ENCODE measurements around the gene LUC7L. TPM values are rescaled to one million over a fixed set of nuclear protein-coding genes. Genes with fewer than 3 reads are reported as not detected.

Gene LUC7L
- total RNA-seq, 1 donor from 2014 or later: 109 TPM

DNA sequence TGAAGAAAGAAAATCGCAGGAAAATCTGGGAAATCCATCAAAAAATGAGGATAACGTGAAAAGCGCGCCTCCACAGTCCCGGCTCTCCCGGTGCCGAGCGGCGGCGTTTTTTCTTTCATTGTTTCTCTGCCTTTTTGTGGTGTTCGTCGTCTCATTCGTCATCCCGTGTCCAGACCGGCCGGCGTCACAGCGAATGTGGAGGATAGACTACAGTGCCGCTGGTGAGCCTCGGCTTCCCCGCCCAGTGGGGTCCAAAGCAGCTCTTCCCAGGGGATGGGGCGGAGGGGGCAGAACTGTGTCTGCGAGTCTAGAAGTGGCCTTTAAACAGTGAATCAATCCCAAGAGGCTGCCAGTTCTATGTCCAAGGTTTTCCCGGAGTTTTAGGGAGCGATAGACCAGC lies 25.2 kb upstream of the LUC7L start:
- Histone ChIP-seq H3K27me3 (ENCODE audit: control insufficient read depth, insufficient read depth, low read length) (no peaks in the 10 kb centered on the region), H3K36me3 (ENCODE audit: control insufficient read depth, insufficient read depth, low read length) (peaks cover 4% of the 10 kb centered on the region), H3K4me3 (ENCODE audit: low read depth, low read length) (no peak overlapping the region)
- DNase-seq (ENCODE audit: low read depth): no peak
- TF ChIP-seq, protein P1, sequence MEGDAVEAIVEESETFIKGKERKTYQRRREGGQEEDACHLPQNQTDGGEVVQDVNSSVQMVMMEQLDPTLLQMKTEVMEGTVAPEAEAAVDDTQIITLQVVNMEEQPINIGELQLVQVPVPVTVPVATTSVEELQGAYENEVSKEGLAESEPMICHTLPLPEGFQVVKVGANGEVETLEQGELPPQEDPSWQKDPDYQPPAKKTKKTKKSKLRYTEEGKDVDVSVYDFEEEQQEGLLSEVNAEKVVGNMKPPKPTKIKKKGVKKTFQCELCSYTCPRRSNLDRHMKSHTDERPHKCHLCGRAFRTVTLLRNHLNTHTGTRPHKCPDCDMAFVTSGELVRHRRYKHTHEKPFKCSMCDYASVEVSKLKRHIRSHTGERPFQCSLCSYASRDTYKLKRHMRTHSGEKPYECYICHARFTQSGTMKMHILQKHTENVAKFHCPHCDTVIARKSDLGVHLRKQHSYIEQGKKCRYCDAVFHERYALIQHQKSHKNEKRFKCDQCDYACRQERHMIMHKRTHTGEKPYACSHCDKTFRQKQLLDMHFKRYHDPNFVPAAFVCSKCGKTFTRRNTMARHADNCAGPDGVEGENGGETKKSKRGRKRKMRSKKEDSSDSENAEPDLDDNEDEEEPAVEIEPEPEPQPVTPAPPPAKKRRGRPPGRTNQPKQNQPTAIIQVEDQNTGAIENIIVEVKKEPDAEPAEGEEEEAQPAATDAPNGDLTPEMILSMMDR (IDR thresholded peaks at IDR 0.05; ENCODE audit: insufficient read depth, low read length, poor library complexity, severe bottlenecking): no peak

DNA sequence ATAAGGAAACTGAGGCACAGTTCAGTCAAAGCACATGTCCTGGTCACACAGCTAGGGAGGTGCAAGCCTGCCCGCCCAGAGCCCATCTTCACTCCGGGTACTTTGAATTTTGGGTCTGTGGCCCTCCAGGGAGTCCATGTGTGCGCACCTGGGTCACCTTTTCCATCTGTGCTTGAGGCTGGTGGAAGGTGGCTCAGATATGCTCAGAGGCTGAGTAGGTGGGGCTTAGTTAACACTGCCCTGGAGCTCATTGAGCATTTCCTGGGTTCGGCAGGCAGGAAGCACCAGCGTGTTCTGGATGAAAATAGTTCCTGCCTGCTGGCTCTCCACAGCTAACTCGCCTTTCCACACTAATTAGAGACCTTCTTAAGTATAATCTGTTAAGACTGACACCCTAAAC lies 24.6 kb upstream of the LUC7L start:
- TF ChIP-seq, protein P1 (IDR thresholded peaks at IDR 0.05; ENCODE audit: insufficient read depth, low read length, poor library complexity, severe bottlenecking): no peak
- Histone ChIP-seq H3K36me3 (ENCODE audit: control insufficient read depth, insufficient read depth, low read length) (peaks cover 4% of the 10 kb centered on the region), H3K4me3 (ENCODE audit: low read depth, low read length) (no peak overlapping the region), H3K27me3 (ENCODE audit: control insufficient read depth, insufficient read depth, low read length) (no peaks in the 10 kb centered on the region)
- no peak for DNase-seq (ENCODE audit: low read depth)

DNA sequence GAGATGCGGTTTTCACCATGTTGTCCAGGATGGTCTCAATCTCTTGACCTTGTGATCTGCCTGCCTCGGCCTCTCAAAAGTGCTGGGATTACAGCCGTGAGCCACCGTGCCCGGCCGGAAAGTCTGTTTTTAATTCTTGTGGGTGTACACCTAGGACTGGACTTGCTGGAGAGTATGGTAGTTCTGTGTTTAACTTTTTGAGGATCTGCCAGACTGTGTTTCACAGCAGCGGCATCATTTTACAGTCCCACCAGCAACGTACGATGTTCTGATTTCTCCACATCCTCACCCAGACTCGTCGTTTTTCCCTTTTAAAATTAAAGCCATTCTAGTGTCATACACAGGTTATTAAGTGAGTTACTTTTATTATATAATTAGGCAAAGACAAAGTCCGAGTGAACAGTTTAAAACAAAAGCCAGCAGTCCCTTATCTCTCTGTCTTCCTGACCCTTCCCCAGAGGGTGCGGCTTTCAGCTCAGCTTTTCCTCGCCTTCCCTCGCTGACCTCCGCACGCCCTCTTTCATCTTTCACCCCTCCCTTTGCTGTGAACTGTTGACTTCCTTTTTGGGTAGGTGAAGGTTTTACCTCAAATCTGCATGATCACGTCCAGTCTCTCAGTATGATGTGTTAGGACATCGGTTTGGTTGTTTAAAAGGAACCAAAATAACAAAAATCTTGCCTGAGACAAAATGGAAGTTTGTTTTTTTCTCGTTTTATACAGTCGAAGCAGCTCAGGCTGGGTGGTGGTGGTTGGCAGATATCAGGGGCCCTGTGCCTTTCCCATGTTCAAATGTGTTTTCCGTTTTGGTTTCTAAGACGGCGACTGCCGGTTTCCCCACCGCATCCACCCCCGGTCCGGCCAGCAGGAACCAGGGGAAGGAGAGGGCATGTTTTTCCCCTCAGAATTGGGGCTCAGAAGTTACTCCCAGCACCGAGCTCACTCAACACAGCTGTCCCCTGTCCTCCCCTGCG lies 23.4 kb upstream of the LUC7L start:
- H3K4me3 ChIP-seq (ENCODE audit: low read depth, low read length): no peak overlapping the region

DNA sequence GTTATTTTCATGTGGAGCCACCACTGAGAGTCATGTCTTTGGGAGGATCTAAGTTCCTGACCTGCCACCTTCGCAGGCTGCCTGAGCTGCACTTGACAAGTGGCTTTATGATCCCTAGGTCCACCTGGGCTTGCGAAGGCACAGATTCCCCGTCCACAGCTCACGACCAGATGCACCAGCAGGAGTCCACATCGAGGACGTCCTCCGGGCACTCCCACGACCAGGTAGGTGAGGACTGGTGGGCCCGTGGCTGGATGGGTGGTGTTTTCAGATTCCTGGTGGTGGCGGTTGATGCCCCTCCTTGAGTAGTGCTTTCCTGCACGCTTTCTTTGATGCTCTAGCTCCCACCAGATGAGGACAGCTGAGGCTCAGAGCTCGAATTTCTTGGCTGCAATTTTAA lies 20.2 kb upstream of the LUC7L start:
- no peak overlapping the region for H3K4me3 ChIP-seq (ENCODE audit: low read depth, low read length)
- no peaks in the 10 kb centered on the region for H3K27me3 ChIP-seq (ENCODE audit: control insufficient read depth, insufficient read depth, low read length)
- DNase-seq (ENCODE audit: low read depth): no peak
- TF ChIP-seq, protein P1 (IDR thresholded peaks at IDR 0.05; ENCODE audit: insufficient read depth, low read length, poor library complexity, severe bottlenecking): no peak
- H3K36me3 ChIP-seq (ENCODE audit: control insufficient read depth, insufficient read depth, low read length): peaks cover 4% of the 10 kb centered on the region

More for the DNA sequence above, 23.4 kb upstream of the LUC7L start:
- DNase-seq (ENCODE audit: low read depth): no peak
- TF ChIP-seq, protein P1 (IDR thresholded peaks at IDR 0.05; ENCODE audit: insufficient read depth, low read length, poor library complexity, severe bottlenecking): no peak
- H3K27me3 ChIP-seq (ENCODE audit: control insufficient read depth, insufficient read depth, low read length): no peaks in the 10 kb centered on the region
- H3K36me3 ChIP-seq (ENCODE audit: control insufficient read depth, insufficient read depth, low read length): peaks cover 4% of the 10 kb centered on the region

DNA sequence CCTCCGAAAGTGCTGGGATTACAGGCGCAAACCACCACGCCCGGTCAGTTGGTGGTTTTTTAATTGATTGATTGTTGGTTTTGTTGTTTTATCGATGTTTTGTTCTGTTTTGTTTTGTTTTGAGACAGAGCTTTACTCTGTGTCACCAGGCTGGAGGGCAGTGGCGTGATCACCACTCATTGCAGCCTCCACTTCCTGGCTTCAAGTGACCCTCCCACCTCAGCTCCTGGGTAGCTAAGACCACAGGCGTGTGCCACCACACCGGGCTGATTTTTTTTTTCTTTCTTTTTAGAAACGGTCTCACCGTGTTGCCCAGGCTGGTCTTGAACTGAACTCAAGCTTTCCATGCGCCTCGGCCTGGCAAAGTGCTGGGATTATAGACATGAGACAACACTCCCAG lies 17.8 kb upstream of the LUC7L start:
- TF ChIP-seq, protein P1 (IDR thresholded peaks at IDR 0.05; ENCODE audit: insufficient read depth, low read length, poor library complexity, severe bottlenecking): no peak
- DNase-seq (ENCODE audit: low read depth): no peak
- H3K36me3 ChIP-seq (ENCODE audit: control insufficient read depth, insufficient read depth, low read length): no peaks in the 10 kb centered on the region
- H3K4me3 ChIP-seq (ENCODE audit: low read depth, low read length): no peak overlapping the region
- H3K27me3 ChIP-seq (ENCODE audit: control insufficient read depth, insufficient read depth, low read length): no peaks in the 10 kb centered on the region

Measured in kidney epithelial cell (primary cell).